Sigmoid colon (tissue), 3 donors: ENCODE data around the gene MILR1.

Source experiments
- CTCF ChIP-seq, 4 experiments: fragments of 450-650 bp in 3 of 4; fragments of 200-600 bp in 1 of 4; IDR thresholded peaks; one replicate each; pipeline ENCODE4 v1.5.1; 2016 to 2019; ENCODE audit warnings: antibody characterized with exemption in 4 of 4, mild to moderate bottlenecking in 3 of 4, moderate library complexity in 2 of 4
- POLR2A ChIP-seq, 2 donors: fragments of 450-650 bp; IDR thresholded peaks; one replicate each; pipeline ENCODE4 v1.6.1; 2016; ENCODE audit warnings: antibody characterized with exemption in 2 of 2, mild to moderate bottlenecking in 2 of 2, moderate library complexity in 2 of 2

- TF ChIP-seq CTCF (IDR thresholded peaks at IDR 0.05) (no peak), POLR2A (IDR thresholded peaks at IDR 0.05) (no peak)
Measured at GRCh38 chr17:64504769-64505339, 55.9 kb downstream of the MILR1 start.
